ENCODE results near the gene GAS2. TPM values are rescaled to one million over a fixed set of nuclear protein-coding genes. Genes with fewer than 3 reads are reported as not detected.

GAS2 gene
- total RNA-seq, 6 experiments from 2014 or later, result 16.1 to 35.6 (median 27.8) TPM

DNA sequence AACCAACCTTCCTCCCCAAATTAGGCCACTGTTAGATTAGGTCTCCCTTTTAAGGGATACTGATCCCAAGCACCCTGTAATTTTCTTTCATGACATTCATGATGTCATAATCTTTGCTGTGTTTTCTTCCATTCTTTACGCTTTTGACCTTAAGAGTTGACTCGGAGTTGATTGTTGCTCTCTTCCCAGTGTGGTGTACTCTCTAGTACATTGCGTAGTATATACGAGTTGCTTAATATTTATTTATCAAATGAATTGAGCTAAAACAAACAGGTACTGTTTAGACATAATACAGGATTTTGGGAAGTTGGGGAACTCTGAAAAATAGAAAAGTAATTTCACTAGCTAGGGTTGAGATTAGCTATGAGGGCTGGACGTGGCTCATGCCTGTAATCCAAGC, 113.4 kb downstream of the GAS2 start:
- peak; percentile 72 to 80 (median 74) for ATAC-seq
- intact Hi-C loops (cut with DNase I), result no loop called here
- no peak for DNase-seq
- peak overlapping the region in 1 of 3 donors; percentile 25 for H3K27ac ChIP-seq
- no peaks in the 10 kb centered on the region for H3K9me3 ChIP-seq
- no peak for TF ChIP-seq POLR2A (IDR thresholded peaks at IDR 0.05)
- TF ChIP-seq, protein P1, sequence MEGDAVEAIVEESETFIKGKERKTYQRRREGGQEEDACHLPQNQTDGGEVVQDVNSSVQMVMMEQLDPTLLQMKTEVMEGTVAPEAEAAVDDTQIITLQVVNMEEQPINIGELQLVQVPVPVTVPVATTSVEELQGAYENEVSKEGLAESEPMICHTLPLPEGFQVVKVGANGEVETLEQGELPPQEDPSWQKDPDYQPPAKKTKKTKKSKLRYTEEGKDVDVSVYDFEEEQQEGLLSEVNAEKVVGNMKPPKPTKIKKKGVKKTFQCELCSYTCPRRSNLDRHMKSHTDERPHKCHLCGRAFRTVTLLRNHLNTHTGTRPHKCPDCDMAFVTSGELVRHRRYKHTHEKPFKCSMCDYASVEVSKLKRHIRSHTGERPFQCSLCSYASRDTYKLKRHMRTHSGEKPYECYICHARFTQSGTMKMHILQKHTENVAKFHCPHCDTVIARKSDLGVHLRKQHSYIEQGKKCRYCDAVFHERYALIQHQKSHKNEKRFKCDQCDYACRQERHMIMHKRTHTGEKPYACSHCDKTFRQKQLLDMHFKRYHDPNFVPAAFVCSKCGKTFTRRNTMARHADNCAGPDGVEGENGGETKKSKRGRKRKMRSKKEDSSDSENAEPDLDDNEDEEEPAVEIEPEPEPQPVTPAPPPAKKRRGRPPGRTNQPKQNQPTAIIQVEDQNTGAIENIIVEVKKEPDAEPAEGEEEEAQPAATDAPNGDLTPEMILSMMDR (IDR thresholded peaks at IDR 0.05), result no peak
- no peaks in the 10 kb centered on the region for H3K36me3 ChIP-seq
- WGBS (ENCODE audit: insufficient coverage, low coverage, low lambda C conversion rate, missing lambda C conversion rate), result 27% methylated on average over 5 of the region's 5 CpGs
- H3K27me3 ChIP-seq, result no peaks in the 10 kb centered on the region
- H3K4me3 ChIP-seq, result no peak overlapping the region
- H3K4me1 ChIP-seq, result peaks cover 0 to 21% (median under 1%) of the 10 kb centered on the region in 4 donors

DNA sequence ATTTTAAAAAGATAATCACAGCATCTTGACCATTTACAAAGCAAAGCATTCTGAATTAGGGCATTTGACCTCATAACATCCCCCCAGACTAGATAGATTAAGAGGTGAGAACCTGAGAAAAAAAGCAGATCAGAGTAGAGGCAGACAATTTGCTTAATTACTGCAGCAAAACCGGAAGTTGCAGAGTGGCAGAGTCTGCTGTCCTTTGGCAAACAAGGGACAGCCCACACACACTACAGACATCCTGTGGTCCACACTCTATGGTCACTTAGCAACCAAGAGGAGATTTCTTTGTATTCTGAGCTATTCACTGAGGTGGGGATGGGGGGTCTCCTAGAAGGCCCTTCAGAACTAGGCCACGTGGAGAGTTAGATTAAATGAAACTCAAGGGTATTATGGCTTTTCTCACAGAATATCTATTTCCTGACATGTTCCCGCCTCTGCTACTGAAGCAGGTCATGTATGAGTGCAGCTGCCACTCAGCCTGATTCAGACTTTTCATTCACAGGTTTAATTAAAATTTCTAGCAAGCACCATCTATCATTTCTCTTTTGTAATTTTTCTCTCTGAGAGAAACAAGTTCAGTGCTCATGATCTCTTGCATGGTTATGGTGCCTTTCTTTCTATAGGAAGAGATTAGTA, 114.7 kb downstream of the GAS2 start:
- H3K36me3 ChIP-seq, result no peaks in the 10 kb centered on the region
- H3K4me3 ChIP-seq, result no peak overlapping the region
- DNase-seq (no peak), ATAC-seq (no peak)
- intact Hi-C loops (cut with DNase I), result no loop called here
- TF ChIP-seq, protein P1 (IDR thresholded peaks at IDR 0.05), result no peak
- TF ChIP-seq POLR2A (IDR thresholded peaks at IDR 0.05), result no peak
- no peak overlapping the region for H3K27ac ChIP-seq
- H3K4me1 ChIP-seq, result peaks cover 0 to 16% (median 0%) of the 10 kb centered on the region in 4 donors
- 66% methylated on average over 3 of the region's 3 CpGs for WGBS (ENCODE audit: insufficient coverage, low coverage, low lambda C conversion rate, missing lambda C conversion rate)
- no peaks in the 10 kb centered on the region for H3K27me3 ChIP-seq
- no peaks in the 10 kb centered on the region for H3K9me3 ChIP-seq

DNA sequence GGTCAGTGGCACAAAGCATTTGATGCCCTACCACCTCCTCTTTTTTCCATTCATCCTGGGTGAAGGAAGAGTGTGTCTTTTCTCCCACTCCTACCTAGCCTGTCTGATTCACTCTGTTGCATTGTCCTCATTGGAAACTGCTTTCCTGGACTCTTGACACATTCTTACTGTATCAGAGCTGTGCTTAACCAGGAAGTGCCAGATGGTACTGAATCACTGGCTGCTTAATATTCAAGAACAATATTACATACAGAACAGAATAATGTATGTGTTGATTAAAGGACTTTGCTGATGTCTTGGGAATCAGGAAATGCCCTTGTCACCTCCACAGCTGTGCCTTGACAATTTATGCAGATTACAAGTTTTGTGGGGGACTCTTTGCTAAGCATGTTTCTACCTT, 118.8 kb downstream of the GAS2 start:
- H3K4me3 ChIP-seq, result no peak overlapping the region
- no peak overlapping the region for H3K27ac ChIP-seq
- no peaks in the 10 kb centered on the region for H3K9me3 ChIP-seq
- no peaks in the 10 kb centered on the region for H3K36me3 ChIP-seq
- DNase-seq, result no peak
- H3K4me1 ChIP-seq, result peaks cover 0 to under 1% (median 0%) of the 10 kb centered on the region in 4 donors
- TF ChIP-seq, protein P1 (IDR thresholded peaks at IDR 0.05), result no peak
- TF ChIP-seq POLR2A (IDR thresholded peaks at IDR 0.05), result no peak
- ATAC-seq, result peak in 2 of 4 donors; percentile 16 to 75
- intact Hi-C loops (cut with DNase I), result no loop called here
- H3K27me3 ChIP-seq, result no peaks in the 10 kb centered on the region

DNA sequence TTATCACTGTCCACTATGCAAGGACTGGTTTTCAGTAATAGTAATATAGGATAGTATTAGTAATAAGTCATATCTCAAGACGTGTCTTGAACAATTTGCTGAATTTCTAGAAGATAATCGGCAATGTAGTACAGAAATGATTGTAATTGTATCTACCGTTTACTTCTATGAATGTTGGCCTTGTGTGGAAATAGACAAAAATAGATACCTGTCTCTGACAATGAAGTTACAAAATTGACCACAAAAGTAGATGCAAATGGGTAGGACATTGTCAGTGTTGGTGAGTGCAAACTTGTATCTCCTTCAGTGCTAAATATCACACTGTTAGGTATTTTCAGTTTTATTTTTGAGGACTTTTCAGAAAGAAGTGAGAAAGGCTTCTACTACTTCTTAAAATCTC, 120.1 kb downstream of the GAS2 start:
- 71% methylated on average over 3 of the region's 3 CpGs for WGBS (ENCODE audit: insufficient coverage, low coverage, low lambda C conversion rate, missing lambda C conversion rate)
- Histone ChIP-seq H3K27me3 (no peaks in the 10 kb centered on the region), H3K9me3 (no peaks in the 10 kb centered on the region), H3K36me3 (no peaks in the 10 kb centered on the region), H3K27ac (no peak overlapping the region), H3K4me3 (no peak overlapping the region), H3K4me1 (no peaks in the 10 kb centered on the region)
- DNase-seq (no peak), ATAC-seq (no peak)
- intact Hi-C loops (cut with DNase I), result no loop called here
- TF ChIP-seq, protein P1 (IDR thresholded peaks at IDR 0.05), result no peak
- no peak for TF ChIP-seq POLR2A (IDR thresholded peaks at IDR 0.05)

All from right lobe of liver (tissue), 6 donors.